GM12892 (cell line): Measurements from ENCODE around the gene C2CD5.

Experiments
- POLR2A ChIP-seq: IDR thresholded peaks from 2 replicates; pipeline ENCODE4 v1.6.1; 2011; ENCODE audit warnings: low read depth, low read length, control low read depth
- POLR2AphosphoS5 ChIP-seq: IDR thresholded peaks from 2 replicates; pipeline ENCODE4 v1.6.1; 2011; ENCODE audit warnings: low read depth, low read length, control low read depth
- TAF1 ChIP-seq: IDR thresholded peaks from 2 replicates; pipeline ENCODE4 v1.6.1; 2011; ENCODE audit warnings: low read depth, mild to moderate bottlenecking, control low read depth, low read length, borderline replicate concordance

DNA sequence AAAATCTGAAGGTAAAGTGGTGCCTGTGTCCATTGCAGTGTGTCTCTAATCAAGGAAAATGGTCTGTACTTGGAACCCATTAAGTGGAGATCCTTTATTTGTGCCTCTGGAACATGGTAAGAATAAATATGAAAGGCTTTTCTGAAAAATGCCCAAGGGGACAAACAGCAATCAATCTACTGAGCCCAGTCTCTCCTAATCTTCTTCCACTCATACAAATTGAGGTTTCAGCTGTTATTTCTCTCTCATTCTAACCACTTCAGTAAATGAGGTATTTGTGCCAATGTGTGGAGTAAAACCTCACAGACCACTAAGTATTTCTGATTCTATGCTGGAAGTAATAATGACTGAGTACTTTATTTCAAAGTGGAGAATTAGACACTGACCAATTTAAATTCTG, 127.5 kb downstream of the C2CD5 start:
- no peak for TF ChIP-seq TAF1
- no peak for TF ChIP-seq POLR2AphosphoS5
- no peak for TF ChIP-seq POLR2A
